Peyer's patch (tissue), 4 donors: ENCODE data around the gene LRP2BP.

ENCODE experiments used
- POLR2A ChIP-seq, 2 donors: fragments of 450-650 bp; IDR thresholded peaks; one replicate each; pipeline ENCODE4 v1.5.1; 2017; ENCODE audit warnings: antibody characterized with exemption in 2 of 2, mild to moderate bottlenecking in 2 of 2, moderate library complexity in 2 of 2
- TF ChIP-seq, protein P1 (sequence below), 6 experiments: fragments of 450-650 bp in 4 of 6; fragments of 200-600 bp in 2 of 6; sonication (generic) in 1 of 6; IDR thresholded peaks; one replicate each; pipeline ENCODE4 v1.5.1; 2017 to 2019; ENCODE audit warnings: antibody characterized with exemption in 6 of 6, mild to moderate bottlenecking in 3 of 6, moderate library complexity in 1 of 6

DNA sequence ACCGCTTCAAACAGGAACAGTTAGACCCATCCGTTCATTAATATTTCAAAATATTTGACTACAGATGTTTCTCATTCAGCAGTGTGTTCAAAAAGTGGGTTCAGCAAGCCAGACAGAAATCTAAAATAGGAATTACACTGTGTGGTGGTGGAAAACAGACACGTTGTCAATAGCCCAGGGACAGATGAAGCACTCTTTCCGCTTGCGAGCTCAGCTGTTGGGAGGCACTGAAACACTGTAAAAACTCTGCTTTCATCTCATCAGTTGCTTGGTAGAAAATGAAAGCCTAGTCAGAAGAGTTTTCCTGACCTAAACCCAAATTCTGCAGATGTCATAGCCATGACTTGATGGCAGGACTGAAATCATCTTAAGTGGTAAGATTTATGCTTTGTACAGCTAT is 38.5 kb downstream of the LRP2BP start:
- TF ChIP-seq, protein P1, sequence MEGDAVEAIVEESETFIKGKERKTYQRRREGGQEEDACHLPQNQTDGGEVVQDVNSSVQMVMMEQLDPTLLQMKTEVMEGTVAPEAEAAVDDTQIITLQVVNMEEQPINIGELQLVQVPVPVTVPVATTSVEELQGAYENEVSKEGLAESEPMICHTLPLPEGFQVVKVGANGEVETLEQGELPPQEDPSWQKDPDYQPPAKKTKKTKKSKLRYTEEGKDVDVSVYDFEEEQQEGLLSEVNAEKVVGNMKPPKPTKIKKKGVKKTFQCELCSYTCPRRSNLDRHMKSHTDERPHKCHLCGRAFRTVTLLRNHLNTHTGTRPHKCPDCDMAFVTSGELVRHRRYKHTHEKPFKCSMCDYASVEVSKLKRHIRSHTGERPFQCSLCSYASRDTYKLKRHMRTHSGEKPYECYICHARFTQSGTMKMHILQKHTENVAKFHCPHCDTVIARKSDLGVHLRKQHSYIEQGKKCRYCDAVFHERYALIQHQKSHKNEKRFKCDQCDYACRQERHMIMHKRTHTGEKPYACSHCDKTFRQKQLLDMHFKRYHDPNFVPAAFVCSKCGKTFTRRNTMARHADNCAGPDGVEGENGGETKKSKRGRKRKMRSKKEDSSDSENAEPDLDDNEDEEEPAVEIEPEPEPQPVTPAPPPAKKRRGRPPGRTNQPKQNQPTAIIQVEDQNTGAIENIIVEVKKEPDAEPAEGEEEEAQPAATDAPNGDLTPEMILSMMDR (IDR thresholded peaks at IDR 0.05), result no peak
- TF ChIP-seq POLR2A (IDR thresholded peaks at IDR 0.05), result no peak
